ENCODE measurements around the gene CHD2. TPM values are rescaled to one million over a fixed set of nuclear protein-coding genes. Genes with fewer than 3 reads are reported as not detected.

CHD2 gene
- polyA plus RNA-seq, 2 of the 4 experiments (the other 2 are of a cell fraction): 29.5 to 68.2 TPM

DNA sequence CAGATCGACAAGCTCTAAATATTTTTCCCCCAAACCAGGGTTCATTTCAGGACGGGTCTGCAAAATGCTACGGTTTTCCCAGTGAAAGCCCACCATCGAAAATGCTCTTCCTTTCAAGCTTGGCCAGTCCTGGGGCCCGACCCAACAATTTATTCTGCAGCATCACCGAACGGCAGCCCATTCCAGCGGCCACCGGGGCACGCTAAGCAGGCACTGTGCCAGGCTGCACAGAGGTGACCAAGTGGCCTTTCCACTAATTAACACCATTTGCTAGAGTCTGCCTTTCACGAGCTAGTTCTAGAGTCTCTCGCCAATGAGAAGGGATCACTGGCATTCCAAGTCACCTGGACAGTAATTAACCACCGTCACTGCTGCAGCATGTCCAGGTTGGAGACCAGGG is 174.5 kb downstream of the CHD2 start:
- Histone ChIP-seq H3K4me1 (peaks cover 10% of the 10 kb centered on the region), H3K4me3 (no peak overlapping the region), H3K27ac (no peak overlapping the region), H3K9me3 (no peaks in the 10 kb centered on the region), H3K4me2 (no peak overlapping the region)
- 42% methylated on average over 13 of the region's 13 CpGs for WGBS (ENCODE audit: missing lambda C conversion rate)
- POLR2A ChIA-PET: no interaction called here
- no peak for DNase-seq (ENCODE audit: low read depth in 1 of 2, low spot score in 1 of 2)
- FAIRE-seq: no peak
- CTCF ChIA-PET: interaction anchor here (0.6 to 2.4 kb wide), 5 partner anchors 13 to 905 kb away, joined by 3 to 12 read pairs (median 3); no protein-coding TSS in a partner anchor
- no peak for ATAC-seq
- TF ChIP-seq, protein P1, sequence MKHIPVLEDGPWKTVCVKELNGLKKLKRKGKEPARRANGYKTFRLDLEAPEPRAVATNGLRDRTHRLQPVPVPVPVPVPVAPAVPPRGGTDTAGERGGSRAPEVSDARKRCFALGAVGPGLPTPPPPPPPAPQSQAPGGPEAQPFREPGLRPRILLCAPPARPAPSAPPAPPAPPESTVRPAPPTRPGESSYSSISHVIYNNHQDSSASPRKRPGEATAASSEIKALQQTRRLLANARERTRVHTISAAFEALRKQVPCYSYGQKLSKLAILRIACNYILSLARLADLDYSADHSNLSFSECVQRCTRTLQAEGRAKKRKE (CRISPR knock-in tag; IDR thresholded peaks at IDR 0.05; ENCODE audit: low read depth): no peak
- TF ChIP-seq CBX2 (IDR thresholded peaks at IDR 0.05; ENCODE audit: borderline replicate concordance, low read depth) (no peak), FOXS1 (CRISPR knock-in tag; IDR thresholded peaks at IDR 0.05) (no peak), CHD2 (IDR thresholded peaks at IDR 0.05; ENCODE audit: low read length, partially characterized antibody) (no peak), PHF8 (IDR thresholded peaks at IDR 0.05; ENCODE audit: borderline replicate concordance, low read depth) (no peak), SREBF2 (IDR thresholded peaks at IDR 0.05) (no peak), PBX3 (IDR thresholded peaks at IDR 0.05) (no peak), RFX5 (IDR thresholded peaks at IDR 0.05) (no peak), ZFP36 (IDR thresholded peaks at IDR 0.05; ENCODE audit: borderline replicate concordance, partially characterized antibody) (no peak)

DNA sequence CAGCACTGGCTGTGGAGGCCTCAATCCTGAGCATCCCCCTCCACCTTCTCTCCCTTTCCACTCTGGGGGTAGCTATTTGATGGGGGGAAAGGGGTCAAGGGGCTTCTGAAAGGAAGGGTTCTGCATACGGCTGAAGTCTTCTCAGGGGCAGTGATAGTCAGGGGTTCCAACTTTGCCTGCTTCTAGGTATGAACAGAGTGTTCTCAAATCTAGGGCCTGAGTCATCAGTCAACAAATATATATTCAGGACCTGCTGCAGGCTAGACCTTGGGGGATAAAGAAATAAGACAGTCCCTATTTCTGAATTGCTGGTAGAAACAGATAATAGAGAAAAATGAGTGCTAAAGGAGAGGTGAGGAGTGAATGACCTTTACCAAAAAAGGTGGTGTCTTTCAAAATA is 176.1 kb downstream of the CHD2 start:
- no peak for TF ChIP-seq JUNB (IDR thresholded peaks at IDR 0.05)
- TF ChIP-seq, protein P2, sequence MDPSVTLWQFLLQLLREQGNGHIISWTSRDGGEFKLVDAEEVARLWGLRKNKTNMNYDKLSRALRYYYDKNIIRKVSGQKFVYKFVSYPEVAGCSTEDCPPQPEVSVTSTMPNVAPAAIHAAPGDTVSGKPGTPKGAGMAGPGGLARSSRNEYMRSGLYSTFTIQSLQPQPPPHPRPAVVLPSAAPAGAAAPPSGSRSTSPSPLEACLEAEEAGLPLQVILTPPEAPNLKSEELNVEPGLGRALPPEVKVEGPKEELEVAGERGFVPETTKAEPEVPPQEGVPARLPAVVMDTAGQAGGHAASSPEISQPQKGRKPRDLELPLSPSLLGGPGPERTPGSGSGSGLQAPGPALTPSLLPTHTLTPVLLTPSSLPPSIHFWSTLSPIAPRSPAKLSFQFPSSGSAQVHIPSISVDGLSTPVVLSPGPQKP (IDR thresholded peaks at IDR 0.05; ENCODE audit: low read depth, low read length): no peak
- TF ChIP-seq POLR2AphosphoS2 (conservative IDR thresholded peaks at IDR 0.05; ENCODE audit: low read length): no peak
- no peak for TF ChIP-seq RAD21 (conservative IDR thresholded peaks at IDR 0.05 in 1 of 2, IDR thresholded peaks at IDR 0.05 in 1 of 2)
- TF ChIP-seq ESRRA (IDR thresholded peaks at IDR 0.05; ENCODE audit: borderline replicate concordance, low read length): no peak
- no peak for TF ChIP-seq HDAC2 (IDR thresholded peaks at IDR 0.05)
- no peak for TF ChIP-seq EHF (CRISPR knock-in tag; IDR thresholded peaks at IDR 0.05)
- TF ChIP-seq FOXS1 (CRISPR knock-in tag; IDR thresholded peaks at IDR 0.05): no peak
- no peak for TF ChIP-seq EHMT2 (IDR thresholded peaks at IDR 0.05; ENCODE audit: low read depth)
- TF ChIP-seq HOXB5 (CRISPR knock-in tag; IDR thresholded peaks at IDR 0.05): no peak
- TF ChIP-seq PBX3 (IDR thresholded peaks at IDR 0.05): no peak
- no peak for TF ChIP-seq SMC3 (IDR thresholded peaks at IDR 0.05)
- TF ChIP-seq E2F6 (IDR thresholded peaks at IDR 0.05; ENCODE audit: borderline replicate concordance, low read depth): no peak
- H3K4me1 ChIP-seq: peaks cover 10% of the 10 kb centered on the region
- CTCF ChIA-PET: interaction anchor here (0.8 to 4.7 kb wide), 5 partner anchors 12 to 46 kb away, joined by 3 to 50 read pairs (median 5); partner anchors contain the start of gene RGMA
- H3K27ac ChIP-seq: no peak overlapping the region
- no peak overlapping the region for H3K4me2 ChIP-seq
- DNase-seq (ENCODE audit: low read depth in 1 of 2, low spot score in 1 of 2) (no peak), FAIRE-seq (no peak), ATAC-seq (no peak)
- POLR2A ChIA-PET: no interaction called here
- 33% methylated on average over 1 of the region's 1 CpG for WGBS (ENCODE audit: missing lambda C conversion rate)
- no peak overlapping the region for H3K4me3 ChIP-seq
- H3K9me3 ChIP-seq: no peaks in the 10 kb centered on the region

All from A549 (cell line).